SU-DHL-6 (cell line): Measurements from ENCODE around the gene NPIPA5.
"Not testable (repeated sequence)": the region's sequence is repeated elsewhere in the genome, so short reads cannot be mapped to it uniquely, and the experiment has no call there.

ENCODE experiments used
- CTCF ChIP-seq: fragments of 200-600 bp; sonication (generic); IDR thresholded peaks from one replicate; pipeline ENCODE4 v1.5.1; 2017; ENCODE audit warnings: antibody characterized with exemption, mild to moderate bottlenecking, low read length, moderate library complexity; ENCODE audit not compliant: insufficient read depth, poor library complexity, severe bottlenecking
- EZH2phosphoT487 ChIP-seq: fragments of 200-600 bp; sonication (generic), shearing (Covaris generic); conservative IDR thresholded peaks from 2 replicates; pipeline ENCODE4 v1.6.1; 2018; ENCODE audit warnings: mild to moderate bottlenecking, antibody characterized with exemption, low read length, moderate library complexity, mixed read lengths

- TF ChIP-seq CTCF, EZH2phosphoT487: not testable (repeated sequence)
Observed at GRCh38 chr16:15323373-15323772, 54.7 kb downstream of the NPIPA5 start.
